ENCODE results near the gene CATSPER4. TPM values are rescaled to one million over a fixed set of nuclear protein-coding genes. Genes with fewer than 3 reads are reported as not detected.

Gene CATSPER4
- total and polyA plus RNA-seq, 2 donors (not counting 1 experiment from before 2014, with no cell fraction given): not detected

- Histone ChIP-seq H3K4me3 (ENCODE audit: control extremely low read depth in 1 of 5, extremely low read depth in 1 of 5, insufficient read depth in 1 of 5, low read depth in 2 of 5, low read length in 4 of 5) (no peak overlapping the region), H3K36me3 (replicated peaks in 1 of 2; ENCODE audit: control extremely low read depth in 1 of 2, control insufficient read depth in 1 of 2, extremely low read depth in 1 of 2, insufficient read depth in 2 of 2, low read length in 1 of 2) (no peaks in the 10 kb centered on the region), H3K79me2 (ENCODE audit: control insufficient read depth, insufficient read depth, low read length) (no peaks in the 10 kb centered on the region), H4K20me1 (ENCODE audit: control insufficient read depth, insufficient read depth, low read length, poor library complexity, severe bottlenecking) (no peaks in the 10 kb centered on the region), H3K27ac (ENCODE audit: low read length in 2 of 2) (no peak overlapping the region), H3K4me2 (replicated peaks; ENCODE audit: low read depth, low read length, poor library complexity, severe bottlenecking) (no peak overlapping the region), H3K27me3 (replicated peaks in 1 of 4; ENCODE audit: control extremely low read depth in 1 of 4, control insufficient read depth in 3 of 4, insufficient read depth in 4 of 4, low read length in 3 of 4) (peaks cover 0 to 2% (median 0%) of the 10 kb centered on the region in 4 experiments), H3K4me1 (ENCODE audit: control insufficient read depth in 2 of 2, insufficient read depth in 2 of 2, low read length in 2 of 2) (no peaks in the 10 kb centered on the region), H2AFZ (ENCODE audit: insufficient read depth, low read depth, low read length, poor library complexity, severe bottlenecking) (no peak overlapping the region), H3K9ac (ENCODE audit: low read length) (no peak overlapping the region), H3K9me3 (ENCODE audit: control extremely low read depth in 1 of 3, control insufficient read depth in 2 of 3, insufficient read depth in 1 of 3, low read length in 2 of 3) (no peaks in the 10 kb centered on the region)
- TF ChIP-seq EZH2 (IDR thresholded peaks at IDR 0.05; ENCODE audit: borderline replicate concordance, insufficient read depth, low read depth, low read length, poor library complexity, severe bottlenecking) (no peak), CTCF (IDR thresholded peaks at IDR 0.05) (no peak)
- no peaks in the 10 kb centered on the region for H3K4me1 Mint-ChIP-seq
- ChIA-PET CTCF (interaction anchor here (0.7 kb wide), 1 partner anchor 50 kb away, joined by 3 read pairs; no protein-coding TSS in a partner anchor), POLR2A (interaction anchor here (0.6 kb wide), 1 partner anchor 28 kb away, joined by 9 read pairs; no protein-coding TSS in a partner anchor)
- intact Hi-C loops (cut with micrococcal nuclease): no loop called here
- no peaks in the 10 kb centered on the region for H3K9me3 Mint-ChIP-seq (ENCODE audit: insufficient read depth)
- H3K27ac Mint-ChIP-seq: no peak overlapping the region
- WGBS (ENCODE audit: insufficient coverage): 75% methylated on average over 1 of the region's 3 CpGs
- no peak for ATAC-seq (ENCODE audit: low read depth)
- DNase-seq: no peak
- no peak overlapping the region for H3K4me3 Mint-ChIP-seq
- H3K27me3 Mint-ChIP-seq: peaks cover 9% of the 10 kb centered on the region
Measured at GRCh38 chr1:26215246-26215645, 24.8 kb downstream of the CATSPER4 start.

GRCh38 chr1:26218906-26219494 lies 28.6 kb downstream of the CATSPER4 start:
- peaks cover 0 to 4% (median 0%) of the 10 kb centered on the region in 4 experiments for H3K27me3 ChIP-seq (replicated peaks in 1 of 4; ENCODE audit: control extremely low read depth in 1 of 4, control insufficient read depth in 3 of 4, insufficient read depth in 4 of 4, low read length in 3 of 4)
- POLR2A ChIA-PET: no interaction called here

More at GRCh38 chr1:26218906-26219494, 28.6 kb downstream of the CATSPER4 start:
- no peak overlapping the region for H2AFZ ChIP-seq (ENCODE audit: insufficient read depth, low read depth, low read length, poor library complexity, severe bottlenecking)
- TF ChIP-seq CTCF (IDR thresholded peaks at IDR 0.05) (no peak), EZH2 (IDR thresholded peaks at IDR 0.05; ENCODE audit: borderline replicate concordance, insufficient read depth, low read depth, low read length, poor library complexity, severe bottlenecking) (no peak)
- H3K4me3 ChIP-seq (ENCODE audit: control extremely low read depth in 1 of 5, extremely low read depth in 1 of 5, insufficient read depth in 1 of 5, low read depth in 2 of 5, low read length in 4 of 5): no peak overlapping the region
- no peaks in the 10 kb centered on the region for H3K36me3 ChIP-seq (replicated peaks in 1 of 2; ENCODE audit: control extremely low read depth in 1 of 2, control insufficient read depth in 1 of 2, extremely low read depth in 1 of 2, insufficient read depth in 2 of 2, low read length in 1 of 2)
- Mint-ChIP-seq H3K4me3 (no peak overlapping the region), H3K9me3 (ENCODE audit: insufficient read depth) (no peaks in the 10 kb centered on the region), H3K27ac (no peak overlapping the region), H3K4me1 (no peaks in the 10 kb centered on the region), H3K27me3 (peaks cover 14% of the 10 kb centered on the region)
- H3K9me3 ChIP-seq (ENCODE audit: control extremely low read depth in 1 of 3, control insufficient read depth in 2 of 3, insufficient read depth in 1 of 3, low read length in 2 of 3): no peaks in the 10 kb centered on the region
- no peaks in the 10 kb centered on the region for H4K20me1 ChIP-seq (ENCODE audit: control insufficient read depth, insufficient read depth, low read length, poor library complexity, severe bottlenecking)
- no peaks in the 10 kb centered on the region for H3K79me2 ChIP-seq (ENCODE audit: control insufficient read depth, insufficient read depth, low read length)
- no peak overlapping the region for H3K4me2 ChIP-seq (replicated peaks; ENCODE audit: low read depth, low read length, poor library complexity, severe bottlenecking)
- CTCF ChIA-PET: no interaction called here
- no peaks in the 10 kb centered on the region for H3K4me1 ChIP-seq (ENCODE audit: control insufficient read depth in 2 of 2, insufficient read depth in 2 of 2, low read length in 2 of 2)
- H3K27ac ChIP-seq (ENCODE audit: low read length in 2 of 2): no peak overlapping the region
- ATAC-seq (ENCODE audit: low read depth): no peak
- WGBS (ENCODE audit: insufficient coverage): 91% methylated on average over 10 of the region's 11 CpGs
- H3K9ac ChIP-seq (ENCODE audit: low read length): no peak overlapping the region
- intact Hi-C loops (cut with micrococcal nuclease): no loop called here
- DNase-seq: no peak

Data from B cell (primary cell).